ENCODE results near the gene IKZF5.
A peak's percentile ranks its signal among the peaks of the same experiment; 100 is the strongest.

Gene IKZF5

DNA sequence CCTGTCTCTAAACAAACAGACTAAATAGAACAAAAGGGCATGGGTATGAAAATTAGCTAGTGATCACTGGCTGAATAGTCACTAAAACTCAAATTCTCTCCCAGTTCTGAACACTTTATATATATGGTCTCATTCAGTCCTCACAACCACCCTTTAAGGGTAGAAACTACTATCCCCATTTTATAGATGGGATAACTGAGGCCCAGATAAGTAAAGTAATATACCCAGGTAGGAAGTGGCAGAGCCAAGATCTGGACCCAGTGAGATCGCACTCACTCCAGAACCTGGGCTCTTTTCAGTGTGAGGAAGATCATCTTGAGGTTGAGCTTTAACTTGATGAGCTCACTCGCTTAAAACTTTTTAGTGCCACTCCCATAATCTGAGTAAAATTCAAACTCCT is 23.9 kb downstream of the IKZF5 start:
- Mint-ChIP-seq H3K4me3 (no peak overlapping the region), H3K36me3 (ENCODE audit: low read depth) (peaks cover 9% of the 10 kb centered on the region), H3K4me1 (peaks cover 14% of the 10 kb centered on the region), H3K27me3 (ENCODE audit: low read depth) (no peaks in the 10 kb centered on the region), H3K27ac (no peak overlapping the region), H3K9me3 (no peaks in the 10 kb centered on the region)
- TF ChIP-seq, protein P1, sequence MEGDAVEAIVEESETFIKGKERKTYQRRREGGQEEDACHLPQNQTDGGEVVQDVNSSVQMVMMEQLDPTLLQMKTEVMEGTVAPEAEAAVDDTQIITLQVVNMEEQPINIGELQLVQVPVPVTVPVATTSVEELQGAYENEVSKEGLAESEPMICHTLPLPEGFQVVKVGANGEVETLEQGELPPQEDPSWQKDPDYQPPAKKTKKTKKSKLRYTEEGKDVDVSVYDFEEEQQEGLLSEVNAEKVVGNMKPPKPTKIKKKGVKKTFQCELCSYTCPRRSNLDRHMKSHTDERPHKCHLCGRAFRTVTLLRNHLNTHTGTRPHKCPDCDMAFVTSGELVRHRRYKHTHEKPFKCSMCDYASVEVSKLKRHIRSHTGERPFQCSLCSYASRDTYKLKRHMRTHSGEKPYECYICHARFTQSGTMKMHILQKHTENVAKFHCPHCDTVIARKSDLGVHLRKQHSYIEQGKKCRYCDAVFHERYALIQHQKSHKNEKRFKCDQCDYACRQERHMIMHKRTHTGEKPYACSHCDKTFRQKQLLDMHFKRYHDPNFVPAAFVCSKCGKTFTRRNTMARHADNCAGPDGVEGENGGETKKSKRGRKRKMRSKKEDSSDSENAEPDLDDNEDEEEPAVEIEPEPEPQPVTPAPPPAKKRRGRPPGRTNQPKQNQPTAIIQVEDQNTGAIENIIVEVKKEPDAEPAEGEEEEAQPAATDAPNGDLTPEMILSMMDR (IDR thresholded peaks at IDR 0.05; ENCODE audit: unreplicated experiment in 3 of 3): no peak

DNA sequence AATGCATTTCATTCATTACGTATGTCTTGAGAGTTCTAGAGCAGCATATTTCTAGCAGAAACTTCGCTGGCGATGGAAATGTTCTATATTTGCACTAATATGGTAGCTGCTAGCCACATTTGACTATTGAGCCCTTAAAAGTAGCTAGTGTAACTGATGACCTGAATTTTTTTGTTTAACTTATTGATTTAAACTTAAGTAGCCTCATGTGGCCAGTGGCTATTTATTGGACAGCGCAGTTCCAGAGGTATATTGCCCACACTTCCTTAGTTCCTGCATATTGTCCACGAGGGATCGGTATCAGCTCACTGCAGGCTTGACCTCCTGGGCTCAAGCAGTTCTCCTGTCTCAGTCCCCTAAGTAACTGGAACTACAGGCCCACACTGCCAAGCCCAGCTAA is 24.7 kb downstream of the IKZF5 start:
- Mint-ChIP-seq H3K36me3 (ENCODE audit: low read depth) (peaks cover 9% of the 10 kb centered on the region), H3K27ac (no peak overlapping the region), H3K9me3 (no peaks in the 10 kb centered on the region), H3K4me1 (peaks cover 15% of the 10 kb centered on the region), H3K4me3 (no peak overlapping the region), H3K27me3 (ENCODE audit: low read depth) (no peaks in the 10 kb centered on the region)
- TF ChIP-seq, protein P1 (IDR thresholded peaks at IDR 0.05; ENCODE audit: unreplicated experiment in 3 of 3): no peak

DNA sequence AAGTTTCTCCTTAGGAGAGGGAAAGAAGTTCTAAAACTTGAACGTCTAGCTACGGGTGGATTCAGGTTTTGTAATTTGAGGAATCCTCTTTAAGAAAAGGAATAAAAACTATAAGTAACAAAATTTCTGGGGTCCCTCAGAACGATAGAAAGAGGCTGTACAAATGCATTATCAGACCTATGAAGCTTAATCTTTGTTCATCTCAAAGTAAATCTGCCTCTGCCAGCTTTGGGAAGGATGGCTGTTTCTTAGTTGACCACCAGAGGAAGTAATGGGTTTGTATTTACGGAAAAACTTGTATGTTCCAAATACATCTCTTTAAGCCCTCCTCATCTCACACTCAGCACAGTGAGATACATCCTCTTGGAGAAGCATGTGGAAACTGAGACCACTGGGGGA is 27.5 kb downstream of the IKZF5 start:
- peak overlapping the region; percentile 88 to 96 (median 96) for H3K27ac Mint-ChIP-seq
- peaks cover 9% of the 10 kb centered on the region for H3K36me3 Mint-ChIP-seq (ENCODE audit: low read depth)
- H3K4me1 Mint-ChIP-seq: peaks cover 15% of the 10 kb centered on the region
- H3K4me3 Mint-ChIP-seq: peak overlapping the region; percentile 91 to 92 (median 91)
- TF ChIP-seq, protein P1 (IDR thresholded peaks at IDR 0.05; ENCODE audit: unreplicated experiment in 3 of 3): peak; percentile 42 to 61 (median 61)
- H3K9me3 Mint-ChIP-seq: no peaks in the 10 kb centered on the region
- no peaks in the 10 kb centered on the region for H3K27me3 Mint-ChIP-seq (ENCODE audit: low read depth)

DNA sequence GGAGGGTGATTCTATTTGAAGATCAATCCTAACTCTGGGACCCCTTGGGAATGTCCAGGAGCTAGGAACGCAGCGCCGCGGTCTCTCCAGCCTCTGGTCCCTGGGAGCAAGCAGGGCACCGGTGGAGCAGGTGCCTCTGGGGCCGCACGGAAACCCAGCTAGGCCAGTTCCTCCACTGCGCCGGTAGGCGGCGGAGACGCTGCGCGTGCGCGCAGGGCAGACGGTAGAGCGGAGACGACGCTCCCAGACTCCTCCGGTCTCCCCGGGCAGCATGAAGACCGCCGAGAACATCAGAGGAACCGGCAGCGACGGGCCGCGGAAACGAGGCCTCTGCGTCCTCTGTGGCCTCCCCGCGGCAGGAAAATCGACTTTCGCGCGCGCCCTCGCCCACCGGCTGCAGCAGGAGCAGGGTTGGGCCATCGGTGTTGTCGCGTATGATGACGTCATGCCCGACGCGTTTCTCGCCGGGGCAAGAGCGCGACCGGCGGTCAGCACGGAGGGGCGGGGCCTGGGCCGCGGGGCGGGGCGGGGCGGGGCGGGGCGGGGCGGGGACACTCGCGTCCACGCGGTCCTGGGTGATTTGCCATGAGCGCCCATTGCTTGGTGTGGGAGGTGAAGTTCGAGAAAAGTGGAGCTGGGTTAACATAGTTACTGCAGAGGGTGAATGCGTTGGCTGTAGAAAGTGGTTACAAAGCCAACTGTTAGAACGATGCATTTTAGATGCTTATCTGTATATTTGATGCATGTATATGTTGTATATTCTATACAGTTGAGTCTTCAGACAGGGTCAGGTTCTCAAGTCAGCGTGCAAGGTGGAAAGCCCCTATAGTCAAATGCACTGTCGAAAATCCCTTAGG is 28.2 kb downstream of the IKZF5 start, which contains the start of gene PSTK:
Gene PSTK, plus strand, starts transcription at position 193 of the 857 bp plus-strand sequence. Its CDS starts 79 bp downstream, at position 272.
- no peaks in the 10 kb centered on the region for H3K9me3 Mint-ChIP-seq
- H3K4me1 Mint-ChIP-seq: peaks cover 15% of the 10 kb centered on the region
- H3K36me3 Mint-ChIP-seq (ENCODE audit: low read depth): peaks cover 9% of the 10 kb centered on the region
- no peaks in the 10 kb centered on the region for H3K27me3 Mint-ChIP-seq (ENCODE audit: low read depth)
- peak within 1 kb of the TSS; percentile 88 to 96 (median 96) for H3K27ac Mint-ChIP-seq
- TF ChIP-seq, protein P1 (IDR thresholded peaks at IDR 0.05; ENCODE audit: unreplicated experiment in 3 of 3): peak; percentile 96 to 99 (median 97)
- peak within 1 kb of the TSS; percentile 91 to 92 (median 91) for H3K4me3 Mint-ChIP-seq

DNA sequence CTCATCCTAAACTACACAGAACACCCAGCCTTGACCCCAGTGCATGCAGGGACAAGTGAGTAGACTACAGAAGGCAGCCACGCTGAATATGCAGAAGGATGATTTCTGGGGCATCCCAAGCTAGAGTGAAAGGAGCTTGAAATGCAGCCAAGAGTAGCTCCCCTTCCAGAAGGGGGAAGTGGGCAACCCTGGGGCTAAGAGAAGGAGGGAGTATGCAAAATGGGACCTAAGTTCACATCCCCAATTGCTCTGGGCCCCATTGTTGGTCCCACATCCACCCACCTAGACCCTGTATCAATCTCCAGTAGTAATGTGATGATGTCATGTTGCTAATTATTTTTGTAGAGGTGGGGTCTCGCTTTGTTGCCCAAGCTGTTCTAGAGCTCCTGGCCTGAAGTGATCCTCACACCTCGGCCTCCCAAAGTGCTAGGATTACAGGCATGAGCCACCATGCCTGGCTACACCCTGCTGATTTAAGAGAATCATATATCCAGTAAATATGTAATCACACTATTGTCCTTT is 34.0 kb downstream of the IKZF5 start:
- H3K36me3 Mint-ChIP-seq (ENCODE audit: low read depth): no peaks in the 10 kb centered on the region
- no peaks in the 10 kb centered on the region for H3K27me3 Mint-ChIP-seq (ENCODE audit: low read depth)
- H3K9me3 Mint-ChIP-seq: no peaks in the 10 kb centered on the region
- H3K4me1 Mint-ChIP-seq: no peaks in the 10 kb centered on the region
- H3K4me3 Mint-ChIP-seq: no peak overlapping the region
- TF ChIP-seq, protein P1 (IDR thresholded peaks at IDR 0.05; ENCODE audit: unreplicated experiment in 3 of 3): no peak
- no peak overlapping the region for H3K27ac Mint-ChIP-seq
